PC-9 (cell line): ENCODE data around the gene STARD8. TPM values are rescaled to one million over a fixed set of nuclear protein-coding genes. Genes with fewer than 3 reads are reported as not detected.

Source experiments
- BruUV-seq: library from RNA; stranded (reverse); fragments of 400-500 nt; replicated peaks from 2 replicates; lab custom pipeline; 2021; lab: Mats Ljungman, UMichigan
- CTCF ChIA-PET: fragments of 300-600 bp; sonication (Branson Sonifier 250); formaldehyde crosslinking; loops from one replicate; lab custom pipeline; 2022; ENCODE audit warnings: antibody characterized with exemption; lab: Charles Lee
- POLR2A ChIA-PET: fragments of 300-600 bp; sonication (Branson Sonifier 250); formaldehyde crosslinking; loops from one replicate; lab custom pipeline; 2022; ENCODE audit warnings: antibody characterized with exemption; ENCODE audit not compliant: unreplicated experiment; lab: Charles Lee
- DNase-seq, 2 experiments: peaks; one replicate each; pipeline versions ENCODE4 v3.0.0 to v3.0.0-alpha.2; 2015 to 2022; ENCODE audit warnings: mixed read lengths in 1 of 2
- H2AFZ ChIP-seq: fragments of 200-600 bp; sonication (generic); 2 replicates; pipeline ENCODE4 v1.8.1; 2017; ENCODE audit warnings: antibody characterized with exemption
- H3F3A ChIP-seq: fragments of 200-600 bp; sonication (generic); 2 replicates; pipeline ENCODE4 v1.8.1; 2017; ENCODE audit warnings: antibody characterized with exemption, mild to moderate bottlenecking, low read depth; ENCODE audit not compliant: insufficient read depth
- H3K27ac ChIP-seq: fragments of 200-600 bp; sonication (generic); 2 replicates; pipeline ENCODE4 v1.6.1; 2016; ENCODE audit warnings: mixed run types
- H3K27me3 ChIP-seq: fragments of 200-600 bp; sonication (generic); 2 replicates; pipeline ENCODE4 v1.6.1; 2016; ENCODE audit warnings: low read depth, mixed run types; ENCODE audit not compliant: insufficient read depth
- H3K36me3 ChIP-seq: fragments of 200-600 bp; sonication (generic); 2 replicates; pipeline ENCODE4 v1.6.1; 2016; ENCODE audit warnings: low read depth, mixed run types
- H3K4me1 ChIP-seq: fragments of 200-600 bp; sonication (generic); replicated peaks from 2 replicates; pipeline ENCODE4 v1.6.1; 2016; ENCODE audit warnings: mixed run types; ENCODE audit not compliant: insufficient read depth
- H3K4me2 ChIP-seq: fragments of 200-600 bp; sonication (generic); 2 replicates; pipeline ENCODE4 v1.6.1; 2017; ENCODE audit warnings: mixed run types
- H3K4me3 ChIP-seq: fragments of 200-600 bp; sonication (generic); 2 replicates; pipeline ENCODE4 v1.6.1; 2016; ENCODE audit warnings: mixed run types
- H3K79me2 ChIP-seq: fragments of 200-600 bp; sonication (generic); 2 replicates; pipeline ENCODE4 v1.6.1; 2017; ENCODE audit warnings: low read depth, mixed run types
- H3K9me2 ChIP-seq: fragments of 200-600 bp; sonication (generic); 2 replicates; pipeline ENCODE4 v1.8.1; 2017; ENCODE audit warnings: mild to moderate bottlenecking; ENCODE audit not compliant: insufficient read depth
- H3K9me3 ChIP-seq: fragments of 200-600 bp; sonication (generic); 2 replicates; pipeline ENCODE4 v1.8.1; 2016; ENCODE audit warnings: low read depth; ENCODE audit not compliant: insufficient read depth
- H4K20me1 ChIP-seq: fragments of 200-600 bp; sonication (generic); 2 replicates; pipeline ENCODE4 v1.8.1; 2017; ENCODE audit not compliant: insufficient read depth
- EZH2 ChIP-seq: fragments of 200-600 bp; sonication (generic); IDR thresholded peaks from 2 replicates; pipeline ENCODE4 v1.8.0; 2017; ENCODE audit warnings: antibody characterized with exemption, low read depth
- intact Hi-C: fragments of 100-400 bp; cut with micrococcal nuclease; formaldehyde crosslinking; loops from one replicate; pipeline ENCODE4 v1.10.0; 2022; ENCODE audit not compliant: unreplicated experiment
- total RNA-seq: library from RNA; stranded (reverse); gene quantifications from 2 replicates; pipeline ENCODE4 v1.2.3, GENCODE V29; 2021
- TF ChIP-seq, protein P1 (sequence below): fragments of 200-600 bp; sonication (generic); conservative IDR thresholded peaks from 2 replicates; pipeline ENCODE4 v1.6.1; 2017; ENCODE audit warnings: mixed run types, antibody characterized with exemption, mild to moderate bottlenecking, moderate library complexity

Gene STARD8
- total RNA-seq, 1 experiment from 2014 or later: 2.2 TPM

DNA sequence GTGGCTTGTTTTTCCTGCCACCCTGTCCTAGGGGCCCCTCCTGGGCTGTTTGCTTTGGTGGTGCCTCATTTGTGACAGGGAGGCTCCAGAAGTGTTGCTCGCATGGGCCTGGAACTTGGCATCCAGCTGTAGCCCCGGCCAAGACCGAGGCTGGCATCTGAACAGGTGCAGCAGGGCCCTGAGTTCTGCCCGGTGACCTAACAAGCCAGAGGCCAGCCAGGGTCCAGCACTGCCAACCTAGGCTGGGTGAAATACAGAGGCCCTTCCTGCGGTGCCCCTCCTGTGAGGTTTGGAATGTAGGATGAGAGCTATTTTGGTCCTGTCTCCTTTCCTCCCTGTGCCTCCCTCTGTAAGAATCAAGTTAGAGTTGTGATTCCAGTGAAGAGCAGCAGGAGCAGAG lies 58.5 kb downstream of the STARD8 start:
- no peak overlapping the region for H3K4me2 ChIP-seq
- no peaks in the 10 kb centered on the region for H3K79me2 ChIP-seq
- BruUV-seq: no TSS peak
- intact Hi-C loops: no loop called here
- H3K9me2 ChIP-seq: no peaks in the 10 kb centered on the region
- DNase-seq: no peak
- no peaks in the 10 kb centered on the region for H3F3A ChIP-seq
- ChIA-PET POLR2A (no interaction called here), CTCF (interaction anchor here (0.5 kb wide), 1 partner anchor 16 kb away, joined by 6 read pairs; no protein-coding TSS in a partner anchor)
- no peak overlapping the region for H2AFZ ChIP-seq
- no peaks in the 10 kb centered on the region for H3K36me3 ChIP-seq
- no peaks in the 10 kb centered on the region for H3K4me1 ChIP-seq
- H3K27me3 ChIP-seq: no peaks in the 10 kb centered on the region
- H3K27ac ChIP-seq: no peak overlapping the region
- TF ChIP-seq, protein P1, sequence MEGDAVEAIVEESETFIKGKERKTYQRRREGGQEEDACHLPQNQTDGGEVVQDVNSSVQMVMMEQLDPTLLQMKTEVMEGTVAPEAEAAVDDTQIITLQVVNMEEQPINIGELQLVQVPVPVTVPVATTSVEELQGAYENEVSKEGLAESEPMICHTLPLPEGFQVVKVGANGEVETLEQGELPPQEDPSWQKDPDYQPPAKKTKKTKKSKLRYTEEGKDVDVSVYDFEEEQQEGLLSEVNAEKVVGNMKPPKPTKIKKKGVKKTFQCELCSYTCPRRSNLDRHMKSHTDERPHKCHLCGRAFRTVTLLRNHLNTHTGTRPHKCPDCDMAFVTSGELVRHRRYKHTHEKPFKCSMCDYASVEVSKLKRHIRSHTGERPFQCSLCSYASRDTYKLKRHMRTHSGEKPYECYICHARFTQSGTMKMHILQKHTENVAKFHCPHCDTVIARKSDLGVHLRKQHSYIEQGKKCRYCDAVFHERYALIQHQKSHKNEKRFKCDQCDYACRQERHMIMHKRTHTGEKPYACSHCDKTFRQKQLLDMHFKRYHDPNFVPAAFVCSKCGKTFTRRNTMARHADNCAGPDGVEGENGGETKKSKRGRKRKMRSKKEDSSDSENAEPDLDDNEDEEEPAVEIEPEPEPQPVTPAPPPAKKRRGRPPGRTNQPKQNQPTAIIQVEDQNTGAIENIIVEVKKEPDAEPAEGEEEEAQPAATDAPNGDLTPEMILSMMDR: no peak
- TF ChIP-seq EZH2: no peak
- H3K4me3 ChIP-seq: no peak overlapping the region
- H3K9me3 ChIP-seq: no peaks in the 10 kb centered on the region
- no peaks in the 10 kb centered on the region for H4K20me1 ChIP-seq

DNA sequence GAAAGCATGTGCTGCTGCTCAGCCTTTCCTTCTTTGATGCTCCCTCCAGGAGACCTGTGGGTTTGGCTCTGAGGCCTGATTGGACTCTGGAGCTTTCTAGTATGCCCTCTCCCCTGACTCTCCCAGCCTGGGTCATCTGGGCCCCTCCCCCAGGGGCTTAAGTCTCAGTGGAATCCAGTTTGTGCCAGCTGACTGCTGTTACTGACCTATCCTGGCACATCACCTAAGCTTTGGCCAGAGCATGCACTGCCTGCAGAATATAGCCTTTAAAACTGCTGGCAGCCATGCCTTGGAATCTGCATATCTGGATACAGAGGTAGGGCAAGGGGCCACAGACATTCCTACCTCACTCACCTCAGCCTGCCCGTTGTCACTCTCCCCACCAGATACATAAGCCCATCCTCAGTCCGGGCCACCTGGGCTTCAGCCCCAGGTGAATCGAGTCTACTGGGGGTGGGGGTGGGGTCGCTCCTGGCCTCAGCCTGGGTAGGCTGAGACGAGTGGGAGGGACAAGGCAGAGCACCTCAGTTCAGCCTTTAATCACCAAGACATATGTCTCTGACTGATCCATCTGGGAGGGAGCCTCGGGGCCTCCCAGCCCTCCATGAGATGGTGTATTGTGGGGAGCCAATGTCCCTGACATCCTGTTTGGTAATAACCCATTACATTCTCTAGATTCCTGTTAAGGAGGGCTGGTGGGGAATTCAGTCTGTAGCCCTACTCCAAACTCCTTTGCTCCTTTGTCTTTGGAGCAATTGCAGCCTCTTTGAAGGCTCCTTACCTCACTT lies 61.2 kb downstream of the STARD8 start:
- DNase-seq: no peak
- H3K9me3 ChIP-seq: no peaks in the 10 kb centered on the region
- no peaks in the 10 kb centered on the region for H3K9me2 ChIP-seq
- H3K36me3 ChIP-seq: no peaks in the 10 kb centered on the region
- H3K27me3 ChIP-seq: no peaks in the 10 kb centered on the region
- no peak for TF ChIP-seq EZH2
- TF ChIP-seq, protein P1: no peak
- no peaks in the 10 kb centered on the region for H3K79me2 ChIP-seq
- no peaks in the 10 kb centered on the region for H3F3A ChIP-seq
- H4K20me1 ChIP-seq: no peaks in the 10 kb centered on the region
- no peak overlapping the region for H3K27ac ChIP-seq
- intact Hi-C loops: no loop called here
- H3K4me1 ChIP-seq: no peaks in the 10 kb centered on the region
- H3K4me3 ChIP-seq: no peak overlapping the region
- CTCF ChIA-PET: no interaction called here
- H2AFZ ChIP-seq: no peak overlapping the region
- POLR2A ChIA-PET: no interaction called here
- no peak overlapping the region for H3K4me2 ChIP-seq
- BruUV-seq: no TSS peak

DNA sequence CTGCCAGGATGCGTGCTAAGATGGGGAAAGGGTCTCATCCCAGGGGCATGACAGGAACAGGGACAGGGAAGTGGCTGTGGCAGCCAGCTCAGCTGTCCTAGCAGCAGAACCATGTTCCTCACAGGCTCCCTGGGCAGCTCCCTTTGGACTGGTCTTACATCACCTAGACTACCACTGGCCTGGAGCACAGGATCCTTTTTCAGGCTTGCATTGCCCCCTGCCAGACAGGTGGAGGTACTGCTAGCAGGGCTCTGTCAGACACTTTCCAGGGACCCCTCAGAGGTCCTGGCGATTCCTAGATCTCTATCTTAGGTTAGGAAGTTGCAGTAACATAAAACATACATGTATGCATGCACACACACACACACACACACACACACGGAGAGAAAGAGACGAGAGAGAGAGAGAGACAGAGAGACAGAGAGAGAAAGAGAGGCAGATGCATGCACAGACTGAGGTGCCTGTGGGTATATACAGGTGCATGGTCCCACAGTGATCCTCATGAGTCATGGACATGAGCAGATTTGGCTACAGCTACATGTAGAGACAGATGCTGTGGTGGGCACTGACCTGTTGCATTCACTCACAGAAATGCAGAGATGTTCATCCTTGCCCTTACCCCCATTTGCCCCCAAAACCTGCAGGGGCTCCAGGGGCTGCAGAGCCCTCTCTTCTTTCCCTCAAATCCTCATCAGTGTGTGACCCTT lies 63.6 kb downstream of the STARD8 start:
- peak; percentile 50 to 52 for DNase-seq
- no peaks in the 10 kb centered on the region for H3K9me3 ChIP-seq
- H3K9me2 ChIP-seq: no peaks in the 10 kb centered on the region
- H3K4me1 ChIP-seq: no peaks in the 10 kb centered on the region
- CTCF ChIA-PET: interaction anchor here (0.7 to 1.4 kb wide), 4 partner anchors 111 to 518 kb away, joined by 4 to 9 read pairs (median 5); no protein-coding TSS in a partner anchor
- no peaks in the 10 kb centered on the region for H3F3A ChIP-seq
- no peak overlapping the region for H3K4me3 ChIP-seq
- intact Hi-C loops: loop anchor here (1.0 to 5.0 kb wide), 3 partner anchors 200 to 529 kb away; no protein-coding TSS in a partner anchor
- no peak for TF ChIP-seq EZH2
- TF ChIP-seq, protein P1: peak; percentile 80
- H3K79me2 ChIP-seq: no peaks in the 10 kb centered on the region
- H4K20me1 ChIP-seq: no peaks in the 10 kb centered on the region
- POLR2A ChIA-PET: interaction anchor here (0.5 kb wide), 1 partner anchor 623 kb away, joined by 3 read pairs; no protein-coding TSS in a partner anchor
- BruUV-seq: no TSS peak
- no peak overlapping the region for H3K27ac ChIP-seq
- H3K4me2 ChIP-seq: no peak overlapping the region
- H3K27me3 ChIP-seq: no peaks in the 10 kb centered on the region
- no peaks in the 10 kb centered on the region for H3K36me3 ChIP-seq
- H2AFZ ChIP-seq: no peak overlapping the region
